GM23338 (cell line): ENCODE data around the gene GSTP1. TPM values are rescaled to one million over a fixed set of nuclear protein-coding genes. Genes with fewer than 3 reads are reported as not detected.

Experiments
- polyA plus RNA-seq: library from polyadenylated mRNA; unstranded; fragments of >200 nt; fragmentation: Nextera tagmentation; extraction: Ambion mirVana; gene quantifications from 2 replicates; pipeline ENCODE4 v1.2.1, GENCODE V29; 2016
- total RNA-seq: library from RNA; depleted of rRNA; stranded (reverse); fragments of >200 nt; shearing (Covaris generic); gene quantifications from 2 replicates; pipeline ENCODE4 v1.2.3, GENCODE V29; 2014
- TF ChIP-seq, protein P1 (sequence below): fragments of 250-450 bp; sonication (Bioruptor Pico); IDR thresholded peaks from 2 replicates; pipeline ENCODE4 v1.5.0; 2020; ENCODE audit warnings: mild to moderate bottlenecking, moderate library complexity
- TF ChIP-seq, protein P2 (sequence below): IDR thresholded peaks from one replicate; pipeline ENCODE4 v1.6.1; 2018; ENCODE audit warnings: antibody characterized with exemption; ENCODE audit not compliant: unreplicated experiment

GSTP1 gene
- total and polyA plus RNA-seq, 2 experiments from 2014 or later, result 1,776 to 1,881 TPM

DNA sequence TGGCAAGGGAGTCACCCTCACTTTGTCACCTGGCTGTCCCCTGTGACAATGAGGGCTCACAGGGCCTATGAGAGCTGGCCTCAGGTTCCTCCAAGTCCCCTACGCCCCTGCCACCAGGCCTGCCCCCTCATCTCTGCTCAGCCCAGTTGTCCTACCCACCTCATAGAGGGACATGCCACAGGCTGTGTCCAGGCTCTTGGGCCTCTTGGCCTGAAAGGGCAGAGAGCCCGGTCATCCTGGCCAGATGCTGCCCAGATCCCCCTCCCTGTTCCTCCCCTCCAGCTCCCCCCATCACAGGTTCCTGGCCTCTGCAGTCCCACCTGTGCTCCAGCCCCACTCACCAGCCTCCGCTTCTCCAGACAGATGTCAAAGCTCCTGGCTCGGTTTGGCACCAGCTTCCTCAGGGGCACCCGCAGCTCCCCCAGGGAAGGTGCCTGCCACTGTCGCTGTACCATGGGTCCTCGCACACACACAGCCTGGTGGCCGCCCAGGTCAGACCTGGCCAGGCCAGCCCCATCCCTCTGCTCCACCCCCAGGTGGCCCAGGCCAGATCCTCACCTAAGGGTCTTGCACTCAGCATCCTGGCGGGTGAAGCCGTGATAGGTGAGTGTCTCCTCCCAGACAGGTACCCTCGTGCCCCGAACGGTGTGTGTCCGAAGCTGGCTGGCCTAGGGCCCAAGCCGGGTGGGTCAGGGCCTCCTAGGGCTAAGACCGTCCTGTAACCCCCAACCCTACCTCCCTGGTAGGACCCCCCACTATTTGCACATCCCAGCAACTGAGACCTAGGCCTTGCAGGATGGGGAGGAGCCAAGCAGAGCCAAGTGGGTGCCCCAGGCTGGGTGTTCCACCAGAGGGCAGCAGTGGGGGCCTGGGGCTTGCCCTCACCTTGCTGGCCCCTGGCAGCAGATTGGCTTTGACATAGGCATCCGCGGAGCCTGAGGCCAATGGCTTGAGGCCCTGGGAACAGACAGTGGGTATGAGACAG lies 31.4 kb downstream of the GSTP1 start (continued):
- TF ChIP-seq, protein P1, sequence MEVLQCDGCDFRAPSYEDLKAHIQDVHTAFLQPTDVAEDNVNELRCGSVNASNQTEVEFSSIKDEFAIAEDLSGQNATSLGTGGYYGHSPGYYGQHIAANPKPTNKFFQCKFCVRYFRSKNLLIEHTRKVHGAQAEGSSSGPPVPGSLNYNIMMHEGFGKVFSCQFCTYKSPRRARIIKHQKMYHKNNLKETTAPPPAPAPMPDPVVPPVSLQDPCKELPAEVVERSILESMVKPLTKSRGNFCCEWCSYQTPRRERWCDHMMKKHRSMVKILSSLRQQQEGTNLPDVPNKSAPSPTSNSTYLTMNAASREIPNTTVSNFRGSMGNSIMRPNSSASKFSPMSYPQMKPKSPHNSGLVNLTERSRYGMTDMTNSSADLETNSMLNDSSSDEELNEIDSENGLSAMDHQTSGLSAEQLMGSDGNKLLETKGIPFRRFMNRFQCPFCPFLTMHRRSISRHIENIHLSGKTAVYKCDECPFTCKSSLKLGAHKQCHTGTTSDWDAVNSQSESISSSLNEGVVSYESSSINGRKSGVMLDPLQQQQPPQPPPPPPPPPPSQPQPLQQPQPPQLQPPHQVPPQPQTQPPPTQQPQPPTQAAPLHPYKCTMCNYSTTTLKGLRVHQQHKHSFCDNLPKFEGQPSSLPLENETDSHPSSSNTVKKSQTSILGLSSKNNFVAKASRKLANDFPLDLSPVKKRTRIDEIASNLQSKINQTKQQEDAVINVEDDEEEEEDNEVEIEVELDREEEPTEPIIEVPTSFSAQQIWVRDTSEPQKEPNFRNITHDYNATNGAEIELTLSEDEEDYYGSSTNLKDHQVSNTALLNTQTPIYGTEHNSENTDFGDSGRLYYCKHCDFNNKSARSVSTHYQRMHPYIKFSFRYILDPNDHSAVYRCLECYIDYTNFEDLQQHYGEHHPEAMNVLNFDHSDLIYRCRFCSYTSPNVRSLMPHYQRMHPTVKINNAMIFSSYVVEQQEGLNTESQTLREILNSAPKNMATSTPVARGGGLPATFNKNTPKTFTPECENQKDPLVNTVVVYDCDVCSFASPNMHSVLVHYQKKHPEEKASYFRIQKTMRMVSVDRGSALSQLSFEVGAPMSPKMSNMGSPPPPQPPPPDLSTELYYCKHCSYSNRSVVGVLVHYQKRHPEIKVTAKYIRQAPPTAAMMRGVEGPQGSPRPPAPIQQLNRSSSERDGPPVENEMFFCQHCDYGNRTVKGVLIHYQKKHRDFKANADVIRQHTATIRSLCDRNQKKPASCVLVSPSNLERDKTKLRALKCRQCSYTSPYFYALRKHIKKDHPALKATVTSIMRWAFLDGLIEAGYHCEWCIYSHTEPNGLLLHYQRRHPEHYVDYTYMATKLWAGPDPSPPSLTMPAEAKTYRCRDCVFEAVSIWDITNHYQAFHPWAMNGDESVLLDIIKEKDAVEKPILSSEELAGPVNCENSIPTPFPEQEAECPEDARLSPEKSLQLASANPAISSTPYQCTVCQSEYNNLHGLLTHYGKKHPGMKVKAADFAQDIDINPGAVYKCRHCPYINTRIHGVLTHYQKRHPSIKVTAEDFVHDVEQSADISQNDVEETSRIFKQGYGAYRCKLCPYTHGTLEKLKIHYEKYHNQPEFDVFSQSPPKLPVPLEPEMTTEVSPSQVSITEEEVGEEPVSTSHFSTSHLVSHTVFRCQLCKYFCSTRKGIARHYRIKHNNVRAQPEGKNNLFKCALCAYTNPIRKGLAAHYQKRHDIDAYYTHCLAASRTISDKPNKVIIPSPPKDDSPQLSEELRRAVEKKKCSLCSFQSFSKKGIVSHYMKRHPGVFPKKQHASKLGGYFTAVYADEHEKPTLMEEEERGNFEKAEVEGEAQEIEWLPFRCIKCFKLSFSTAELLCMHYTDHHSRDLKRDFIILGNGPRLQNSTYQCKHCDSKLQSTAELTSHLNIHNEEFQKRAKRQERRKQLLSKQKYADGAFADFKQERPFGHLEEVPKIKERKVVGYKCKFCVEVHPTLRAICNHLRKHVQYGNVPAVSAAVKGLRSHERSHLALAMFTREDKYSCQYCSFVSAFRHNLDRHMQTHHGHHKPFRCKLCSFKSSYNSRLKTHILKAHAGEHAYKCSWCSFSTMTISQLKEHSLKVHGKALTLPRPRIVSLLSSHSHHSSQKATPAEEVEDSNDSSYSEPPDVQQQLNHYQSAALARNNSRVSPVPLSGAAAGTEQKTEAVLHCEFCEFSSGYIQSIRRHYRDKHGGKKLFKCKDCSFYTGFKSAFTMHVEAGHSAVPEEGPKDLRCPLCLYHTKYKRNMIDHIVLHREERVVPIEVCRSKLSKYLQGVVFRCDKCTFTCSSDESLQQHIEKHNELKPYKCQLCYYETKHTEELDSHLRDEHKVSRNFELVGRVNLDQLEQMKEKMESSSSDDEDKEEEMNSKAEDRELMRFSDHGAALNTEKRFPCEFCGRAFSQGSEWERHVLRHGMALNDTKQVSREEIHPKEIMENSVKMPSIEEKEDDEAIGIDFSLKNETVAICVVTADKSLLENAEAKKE (CRISPR knock-in tag), result no peak
- TF ChIP-seq, protein P2, sequence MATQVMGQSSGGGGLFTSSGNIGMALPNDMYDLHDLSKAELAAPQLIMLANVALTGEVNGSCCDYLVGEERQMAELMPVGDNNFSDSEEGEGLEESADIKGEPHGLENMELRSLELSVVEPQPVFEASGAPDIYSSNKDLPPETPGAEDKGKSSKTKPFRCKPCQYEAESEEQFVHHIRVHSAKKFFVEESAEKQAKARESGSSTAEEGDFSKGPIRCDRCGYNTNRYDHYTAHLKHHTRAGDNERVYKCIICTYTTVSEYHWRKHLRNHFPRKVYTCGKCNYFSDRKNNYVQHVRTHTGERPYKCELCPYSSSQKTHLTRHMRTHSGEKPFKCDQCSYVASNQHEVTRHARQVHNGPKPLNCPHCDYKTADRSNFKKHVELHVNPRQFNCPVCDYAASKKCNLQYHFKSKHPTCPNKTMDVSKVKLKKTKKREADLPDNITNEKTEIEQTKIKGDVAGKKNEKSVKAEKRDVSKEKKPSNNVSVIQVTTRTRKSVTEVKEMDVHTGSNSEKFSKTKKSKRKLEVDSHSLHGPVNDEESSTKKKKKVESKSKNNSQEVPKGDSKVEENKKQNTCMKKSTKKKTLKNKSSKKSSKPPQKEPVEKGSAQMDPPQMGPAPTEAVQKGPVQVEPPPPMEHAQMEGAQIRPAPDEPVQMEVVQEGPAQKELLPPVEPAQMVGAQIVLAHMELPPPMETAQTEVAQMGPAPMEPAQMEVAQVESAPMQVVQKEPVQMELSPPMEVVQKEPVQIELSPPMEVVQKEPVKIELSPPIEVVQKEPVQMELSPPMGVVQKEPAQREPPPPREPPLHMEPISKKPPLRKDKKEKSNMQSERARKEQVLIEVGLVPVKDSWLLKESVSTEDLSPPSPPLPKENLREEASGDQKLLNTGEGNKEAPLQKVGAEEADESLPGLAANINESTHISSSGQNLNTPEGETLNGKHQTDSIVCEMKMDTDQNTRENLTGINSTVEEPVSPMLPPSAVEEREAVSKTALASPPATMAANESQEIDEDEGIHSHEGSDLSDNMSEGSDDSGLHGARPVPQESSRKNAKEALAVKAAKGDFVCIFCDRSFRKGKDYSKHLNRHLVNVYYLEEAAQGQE, result no peak
